GM18508 (cell line): Measurements from ENCODE around the gene SCCPDH.
"Not testable (repeated sequence)": the region's sequence is repeated elsewhere in the genome, so short reads cannot be mapped to it uniquely, and the experiment has no call there.

Source experiments
- ATAC-seq: cut with Tn5 transposase; IDR thresholded peaks from one replicate; pipeline ENCODE4 v1.9.1; 2021; ENCODE audit warnings: moderate number of reproducible peaks; ENCODE audit not compliant: insufficient read depth, unreplicated experiment

Gene SCCPDH

GRCh38 chr1:246703581-246703980, 20.6 kb upstream of the SCCPDH start:
- ATAC-seq: no peak

GRCh38 chr1:246705368-246705767, 18.8 kb upstream of the SCCPDH start:
- no peak for ATAC-seq

- ATAC-seq: no peak
Measured at GRCh38 chr1:246708166-246708565, 16.0 kb upstream of the SCCPDH start.

- no peak for ATAC-seq
Measured at GRCh38 chr1:246709196-246709595, 15.0 kb upstream of the SCCPDH start.

- ATAC-seq: no peak
Measured at GRCh38 chr1:246709835-246710234, 14.4 kb upstream of the SCCPDH start.

GRCh38 chr1:246711548-246712003, 12.6 kb upstream of the SCCPDH start:
- no peak for ATAC-seq

GRCh38 chr1:246712428-246712827, 11.8 kb upstream of the SCCPDH start:
- not testable (repeated sequence) for ATAC-seq

- not testable (repeated sequence) for ATAC-seq
Measured at GRCh38 chr1:246719361-246719760, 4.8 kb upstream of the SCCPDH start.

GRCh38 chr1:246720814-246721213, 3.4 kb upstream of the SCCPDH start:
- not testable (repeated sequence) for ATAC-seq

GRCh38 chr1:246722720-246723119, 1.5 kb upstream of the SCCPDH start:
- no peak for ATAC-seq

GRCh38 chr1:246724731-246725095, 504 bp downstream of the SCCPDH start:
- no peak for ATAC-seq

- no peak for ATAC-seq
Measured at GRCh38 chr1:246725191-246725590, 982 bp downstream of the SCCPDH start.

- ATAC-seq: no peak
Measured at GRCh38 chr1:246726255-246726679, 2.1 kb downstream of the SCCPDH start.

- ATAC-seq: no peak
Measured at GRCh38 chr1:246726881-246727280, 2.7 kb downstream of the SCCPDH start.

GRCh38 chr1:246727594-246727993, 3.4 kb downstream of the SCCPDH start:
- no peak for ATAC-seq

- ATAC-seq: no peak
Measured at GRCh38 chr1:246728311-246728710, 4.1 kb downstream of the SCCPDH start.

- ATAC-seq: not testable (repeated sequence)
Measured at GRCh38 chr1:246729040-246729439, 4.8 kb downstream of the SCCPDH start.

- no peak for ATAC-seq
Measured at GRCh38 chr1:246730839-246731238, 6.6 kb downstream of the SCCPDH start.

- not testable (repeated sequence) for ATAC-seq
Measured at GRCh38 chr1:246731873-246732272, 7.7 kb downstream of the SCCPDH start.

- ATAC-seq: no peak
Measured at GRCh38 chr1:246733704-246734103, 9.5 kb downstream of the SCCPDH start.

- ATAC-seq: no peak
Measured at GRCh38 chr1:246734866-246735265, 10.7 kb downstream of the SCCPDH start.

GRCh38 chr1:246735735-246736134, 11.5 kb downstream of the SCCPDH start:
- no peak for ATAC-seq

- no peak for ATAC-seq
Measured at GRCh38 chr1:246742396-246742795, 18.2 kb downstream of the SCCPDH start.
